ENCODE data around the gene PIK3R1.
A peak's percentile ranks its signal among the peaks of the same experiment; 100 is the strongest.
"Not testable (repeated sequence)": the region's sequence is repeated elsewhere in the genome, so short reads cannot be mapped to it uniquely, and the experiment has no call there.

PIK3R1 gene

DNA sequence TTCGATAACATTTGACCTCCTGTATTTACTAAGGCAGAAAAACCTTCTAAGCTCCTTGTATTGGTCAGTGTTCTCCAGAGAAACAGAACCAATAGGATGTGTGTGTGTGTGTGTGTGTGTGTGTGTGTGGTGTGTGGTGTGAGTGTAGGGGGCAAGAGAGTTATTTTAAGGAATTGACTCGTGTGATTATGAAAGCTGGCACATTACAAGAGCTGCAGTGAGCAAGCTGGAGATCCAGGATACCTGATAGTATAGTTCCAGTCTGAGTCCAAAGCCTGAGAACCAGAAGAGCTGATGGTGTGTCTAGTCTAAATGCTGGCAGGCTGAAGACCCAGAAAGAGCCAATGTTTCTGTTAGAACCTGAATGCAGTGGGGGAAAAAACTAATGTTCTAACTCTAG lies 21.2 kb upstream of the PIK3R1 start:
- DNase-seq = no peak

DNA sequence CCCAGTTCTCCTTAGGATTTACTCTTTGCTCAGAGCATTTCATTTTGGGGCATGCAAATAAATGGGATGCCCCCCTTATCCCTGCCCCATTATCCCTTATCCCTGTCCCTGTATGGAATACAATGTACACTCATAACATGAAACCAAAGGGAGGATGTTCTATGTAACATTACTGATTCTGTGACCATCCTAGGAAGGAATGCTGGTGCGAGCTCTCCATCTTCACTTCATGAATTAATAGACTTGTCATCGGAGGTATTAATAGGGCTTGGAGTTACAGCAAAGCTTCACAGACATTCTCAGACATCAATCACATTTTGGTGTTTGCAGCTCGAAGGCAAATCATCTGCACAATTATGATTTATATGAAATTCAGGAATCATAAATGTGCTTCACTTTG lies 20.4 kb upstream of the PIK3R1 start:
- no peak for DNase-seq

- DNase-seq = no peak
Measured at GRCh38 chr5:68196876-68197275, 18.7 kb upstream of the PIK3R1 start.

GRCh38 chr5:68200288-68200687 lies 15.3 kb upstream of the PIK3R1 start:
- no peak for DNase-seq

DNA sequence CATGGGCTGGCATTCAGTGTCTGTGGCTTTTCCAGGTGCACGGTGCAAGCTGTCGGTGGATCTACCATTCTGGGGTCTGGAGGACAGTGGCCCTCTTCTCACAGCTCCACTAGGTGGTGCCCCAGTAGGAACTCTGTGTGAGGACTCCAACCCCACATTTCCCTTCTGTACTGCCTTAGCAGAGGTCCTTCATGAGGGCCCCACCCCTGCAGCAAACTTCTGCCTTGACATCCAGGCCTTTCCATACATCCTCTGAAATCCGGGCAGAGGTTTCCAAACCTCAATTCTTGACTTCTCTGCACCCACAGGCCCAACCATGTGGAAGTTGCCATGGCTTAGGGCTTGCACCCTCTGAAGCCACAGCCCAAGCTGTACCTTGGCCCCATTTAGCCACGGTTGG lies 4.9 kb upstream of the PIK3R1 start:
- DNase-seq = not testable (repeated sequence)

GRCh38 chr5:68214482-68215207 lies 911 bp upstream of the PIK3R1 start:
- DNase-seq = peak; percentile 2

- no peak for DNase-seq
Measured at GRCh38 chr5:68215898-68216244, 315 bp downstream of the PIK3R1 start.

GRCh38 chr5:68216245-68217046 lies 890 bp downstream of the PIK3R1 start:
- peak; percentile 20 for DNase-seq

GRCh38 chr5:68217047-68217355 lies 1.4 kb downstream of the PIK3R1 start:
- DNase-seq = no peak

DNA sequence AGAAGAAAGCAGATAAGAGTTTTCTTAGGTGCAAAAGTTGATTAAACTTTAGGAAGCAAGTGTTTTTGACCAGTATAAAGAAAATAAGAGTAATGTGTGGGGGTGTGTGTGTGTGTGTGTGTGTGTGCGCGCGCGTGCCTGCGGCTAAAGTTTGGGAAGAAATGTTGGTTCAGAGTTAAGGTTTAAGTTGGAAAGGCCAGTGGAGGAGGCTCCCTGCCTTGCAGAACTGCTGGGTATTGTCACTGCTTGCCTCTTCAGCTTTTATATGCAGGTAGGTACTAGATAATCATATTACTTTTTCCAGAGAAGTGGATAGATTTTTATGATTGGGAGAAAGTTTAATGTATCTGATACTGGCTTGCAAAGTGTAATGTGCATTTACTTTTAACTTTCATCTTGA lies 2.0 kb downstream of the PIK3R1 start:
- peak; percentile 18 for DNase-seq

DNA sequence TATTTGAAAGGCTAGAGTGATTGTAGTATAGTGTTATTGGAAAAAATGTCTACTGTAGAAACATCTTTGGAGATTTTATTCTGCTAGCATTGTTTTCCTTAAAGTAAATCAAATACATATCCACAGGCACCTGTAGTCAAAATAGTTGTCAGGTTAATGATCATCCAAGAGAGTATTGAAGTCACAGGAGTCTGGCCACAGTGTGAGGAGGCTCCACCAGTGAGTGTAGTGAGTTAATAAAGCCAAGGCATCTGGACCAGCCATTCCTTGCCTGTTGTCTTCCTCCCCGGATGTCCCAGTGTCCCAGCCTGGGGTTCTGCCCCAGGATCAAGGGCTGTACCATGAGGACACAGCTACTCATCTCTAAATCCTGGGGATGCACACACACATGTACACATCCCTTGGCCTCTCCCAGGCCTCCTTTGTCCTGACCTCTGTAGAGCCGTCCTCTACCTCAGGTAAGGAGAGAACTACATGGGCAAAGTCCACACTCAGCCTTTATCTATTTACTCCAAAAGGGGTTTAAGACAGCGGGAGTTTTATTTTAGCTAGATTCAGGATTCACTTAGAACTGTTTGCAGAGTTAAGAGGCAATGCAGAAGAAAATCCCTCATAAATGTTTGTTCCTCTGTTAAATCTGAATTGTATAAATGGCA lies 3.7 kb downstream of the PIK3R1 start:
- DNase-seq = no peak

GRCh38 chr5:68220260-68220659 lies 4.7 kb downstream of the PIK3R1 start:
- no peak for DNase-seq

- no peak for DNase-seq
Measured at GRCh38 chr5:68220914-68221313, 5.4 kb downstream of the PIK3R1 start.

DNA sequence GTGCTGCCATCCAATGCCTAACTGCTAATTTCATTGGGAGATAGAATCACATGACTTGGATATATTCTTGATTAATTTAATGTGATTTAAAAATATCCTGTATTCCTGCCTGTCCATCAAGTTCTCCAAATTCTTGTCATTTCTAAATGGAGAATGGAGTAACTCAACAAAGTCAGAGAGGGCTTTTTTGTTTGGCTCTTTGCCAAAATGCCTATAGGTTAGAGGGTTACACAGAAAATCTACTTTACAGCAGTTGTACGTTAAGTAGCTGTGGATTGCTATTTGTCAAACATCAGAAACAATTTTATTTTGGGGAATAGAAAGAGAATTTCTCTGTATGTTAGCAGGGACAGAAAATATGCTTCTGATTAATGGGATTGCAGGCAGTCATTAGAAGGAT lies 5.9 kb downstream of the PIK3R1 start:
- DNase-seq = no peak

DNA sequence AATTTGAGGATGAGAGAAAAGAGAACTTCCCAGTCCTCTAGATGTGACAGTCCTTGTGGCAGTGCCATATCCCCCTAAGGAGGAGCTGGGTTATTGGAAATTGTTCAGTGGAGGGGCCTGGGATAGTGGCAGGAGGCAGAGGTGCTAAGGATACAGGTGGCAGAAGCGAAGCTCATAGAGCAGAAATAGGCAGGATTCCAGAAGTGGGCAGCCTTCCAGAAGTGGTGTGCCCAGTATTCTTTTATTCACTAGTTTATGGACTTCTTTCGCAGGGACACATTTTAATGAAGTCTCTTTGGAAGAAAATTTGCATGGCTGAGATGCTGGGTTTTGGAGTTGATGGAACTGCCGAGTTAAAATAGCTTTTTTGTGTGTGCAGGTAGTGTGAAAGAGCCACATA lies 6.8 kb downstream of the PIK3R1 start:
- no peak for DNase-seq

GRCh38 chr5:68222824-68223354 lies 7.3 kb downstream of the PIK3R1 start:
- DNase-seq = no peak

DNA sequence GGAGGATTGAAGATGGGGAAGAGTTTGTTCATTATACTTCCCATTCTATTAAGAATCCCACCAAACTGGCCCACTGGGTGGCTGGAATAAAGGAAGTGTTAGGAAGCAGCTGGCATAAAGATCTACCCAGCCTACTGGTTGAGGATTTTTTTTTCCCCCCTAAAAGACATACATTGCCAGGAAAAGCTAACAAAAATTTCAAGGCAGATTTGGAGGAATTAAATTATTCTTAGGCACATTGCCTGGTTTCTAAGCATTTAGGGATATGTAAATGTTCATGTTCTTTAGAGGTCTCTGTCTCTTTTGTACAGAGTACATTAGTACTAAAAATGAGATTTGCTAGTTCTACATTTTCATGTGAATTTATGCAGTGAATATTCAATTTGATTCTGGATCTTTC lies 8.3 kb downstream of the PIK3R1 start:
- DNase-seq = no peak

GRCh38 chr5:68224509-68225187 lies 9.1 kb downstream of the PIK3R1 start:
- DNase-seq = no peak

DNA sequence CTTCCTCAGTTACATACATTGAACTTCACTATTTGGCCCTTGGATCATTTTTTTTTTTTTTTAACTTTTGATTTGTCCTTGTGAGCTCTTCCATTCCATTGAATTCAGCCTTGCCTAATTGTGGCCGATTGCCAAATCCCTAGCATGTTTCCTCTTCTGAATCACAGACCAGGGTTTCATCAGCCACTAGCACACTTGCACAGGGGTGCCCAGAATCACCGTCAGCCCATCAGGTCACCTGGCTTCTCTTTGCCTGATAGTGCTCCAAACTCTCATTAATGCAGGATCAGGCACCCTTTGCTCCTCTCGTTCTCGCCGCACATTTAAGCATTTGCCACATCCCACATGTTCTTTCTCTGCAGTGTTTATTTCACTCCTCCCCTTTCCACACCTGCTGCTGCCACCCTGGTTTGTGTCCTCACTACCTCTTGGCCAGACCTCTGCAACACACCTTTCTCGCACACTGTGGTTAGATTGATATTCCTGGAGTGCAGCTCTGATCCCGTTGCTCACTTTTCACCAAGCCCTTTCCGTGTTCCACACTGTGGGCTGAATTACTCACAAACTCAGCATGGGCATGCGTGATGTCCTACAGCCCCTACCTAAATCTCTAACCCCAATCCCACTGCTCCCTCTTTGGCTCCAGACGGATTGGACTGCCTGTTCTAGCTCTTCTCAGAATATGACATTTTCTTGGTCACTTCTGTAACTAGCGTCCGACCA lies 9.8 kb downstream of the PIK3R1 start:
- DNase-seq = peak; percentile 93

- no peak for DNase-seq
Measured at GRCh38 chr5:68225911-68226545, 10.5 kb downstream of the PIK3R1 start.

- DNase-seq = no peak
Measured at GRCh38 chr5:68226546-68227073, 11.1 kb downstream of the PIK3R1 start.
